ENCODE measurements around the gene PCBP1.

- TF ChIP-seq TCF7L2 (IDR thresholded peaks at IDR 0.05; ENCODE audit: low read depth, low read length) (no peak), POLR2AphosphoS5 (IDR thresholded peaks at IDR 0.05; ENCODE audit: low read depth, low read length) (no peak), CTCF (IDR thresholded peaks at IDR 0.05) (no peak), REST (IDR thresholded peaks at IDR 0.05; ENCODE audit: insufficient read depth in 1 of 2, low read depth in 2 of 2, low read length in 1 of 2) (no peak)
Observed at GRCh38 chr2:70115646-70116442, 28.6 kb downstream of the PCBP1 start.
